AML-193 (cell line): ENCODE measurements around the gene MAB21L2.

Experiments
- DNase-seq, 2 experiments: peaks; one replicate each; lab custom pipeline; 2025; lab: John Stamatoyannopoulos, UW

Gene MAB21L2

GRCh38 chr4:150609131-150609530, 27.2 kb downstream of the MAB21L2 start:
- no peak for DNase-seq

- DNase-seq: no peak
Measured at GRCh38 chr4:150619042-150619441, 37.1 kb downstream of the MAB21L2 start.

GRCh38 chr4:150624055-150624454, 42.1 kb downstream of the MAB21L2 start:
- no peak for DNase-seq

- no peak for DNase-seq
Measured at GRCh38 chr4:150625033-150625432, 43.1 kb downstream of the MAB21L2 start.

- no peak for DNase-seq
Measured at GRCh38 chr4:150628073-150628472, 46.1 kb downstream of the MAB21L2 start.

GRCh38 chr4:150632639-150633038, 50.7 kb downstream of the MAB21L2 start:
- DNase-seq: no peak
